Loucy (cell line): ENCODE results near the gene SCN11A.

Experiments used
- H2AFZ ChIP-seq: fragments of 200-600 bp; sonication (generic); 2 replicates; pipeline ENCODE4 v1.6.0; 2016; ENCODE audit warnings: antibody characterized with exemption, mild to moderate bottlenecking, low read length, moderate library complexity
- H3F3A ChIP-seq: fragments of 200-600 bp; 2 replicates; pipeline ENCODE4 v1.6.0; 2016; ENCODE audit warnings: antibody characterized with exemption, low read depth, mild to moderate bottlenecking
- H3K27me3 ChIP-seq: fragments of 200-600 bp; sonication (generic); 2 replicates; pipeline ENCODE4 v1.6.1; 2014; ENCODE audit warnings: low read length, mild to moderate bottlenecking; ENCODE audit not compliant: insufficient read depth, poor library complexity, severe bottlenecking
- H3K36me3 ChIP-seq: fragments of 200-600 bp; sonication (generic); 2 replicates; pipeline ENCODE4 v1.6.1; 2016; ENCODE audit warnings: low read length; ENCODE audit not compliant: insufficient read depth
- H3K4me1 ChIP-seq: fragments of 200-600 bp; sonication (generic); 2 replicates; pipeline ENCODE4 v1.5.1; 2014; ENCODE audit warnings: low read length, mild to moderate bottlenecking; ENCODE audit not compliant: insufficient read depth, poor library complexity, severe bottlenecking
- H3K4me2 ChIP-seq: fragments of 200-600 bp; sonication (generic); 2 replicates; pipeline ENCODE4 v1.6.0; 2014; ENCODE audit warnings: antibody characterized with exemption, low read length, low read depth, mild to moderate bottlenecking; ENCODE audit not compliant: poor library complexity, severe bottlenecking
- H3K4me3 ChIP-seq: fragments of 200-600 bp; sonication (generic); 2 replicates; pipeline ENCODE4 v1.5.1; 2014; ENCODE audit warnings: low read length, mild to moderate bottlenecking, mixed read lengths; ENCODE audit not compliant: poor library complexity, severe bottlenecking
- H3K79me2 ChIP-seq: fragments of 200-600 bp; sonication (generic); 2 replicates; pipeline ENCODE4 v1.6.1; 2014; ENCODE audit warnings: low read length; ENCODE audit not compliant: insufficient read depth
- H3K9ac ChIP-seq: fragments of 200-600 bp; sonication (generic); 2 replicates; pipeline ENCODE4 v1.6.0; 2014; ENCODE audit warnings: mild to moderate bottlenecking, low read depth, low read length, moderate library complexity; ENCODE audit not compliant: poor library complexity, severe bottlenecking
- H3K9me2 ChIP-seq: fragments of 200-600 bp; sonication (generic); replicated peaks from 2 replicates; pipeline ENCODE4 v1.6.1; 2016; ENCODE audit warnings: low read depth, low read length, mixed read lengths
- H3K9me3 ChIP-seq: fragments of 200-600 bp; sonication (generic); 2 replicates; pipeline ENCODE4 v1.6.1; 2014; ENCODE audit warnings: mild to moderate bottlenecking, antibody characterized with exemption, low read length, low read depth; ENCODE audit not compliant: insufficient read depth
- H4K20me1 ChIP-seq: fragments of 200-600 bp; sonication (generic); 2 replicates; pipeline ENCODE4 v1.6.0; 2014; ENCODE audit warnings: antibody characterized with exemption, low read length, mild to moderate bottlenecking; ENCODE audit not compliant: insufficient read depth, poor library complexity, severe bottlenecking
- EZH2phosphoT487 ChIP-seq: fragments of 200-600 bp; IDR thresholded peaks from 2 replicates; pipeline ENCODE4 v1.6.1; 2018; ENCODE audit warnings: antibody characterized with exemption, mild to moderate bottlenecking, moderate library complexity, borderline replicate concordance
- TF ChIP-seq, protein P1 (sequence below): fragments of 200-600 bp; sonication (generic); conservative IDR thresholded peaks from 2 replicates; pipeline ENCODE4 v1.5.1; 2014; ENCODE audit warnings: mild to moderate bottlenecking, antibody characterized with exemption, low read length

SCN11A gene

DNA sequence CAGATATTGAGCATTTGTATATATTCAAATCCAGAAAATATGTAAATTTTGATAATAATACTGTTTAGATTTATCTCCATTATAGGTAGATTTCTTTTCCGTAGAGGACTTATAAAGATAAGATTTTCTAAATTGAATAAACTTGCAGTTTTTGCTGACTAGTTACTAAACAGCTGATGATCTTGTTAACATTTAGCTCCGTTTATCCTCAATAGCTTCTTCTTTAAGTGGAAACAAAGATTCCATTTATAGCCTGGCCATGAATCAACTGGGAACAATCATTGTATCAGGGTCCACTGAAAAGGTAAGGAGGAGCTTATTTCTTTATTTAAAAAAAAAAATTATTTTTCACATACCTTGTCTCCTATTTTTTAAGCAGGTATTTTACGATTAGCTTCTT, 16.8 kb upstream of the SCN11A start:
- Histone ChIP-seq H3K4me3 (no peak overlapping the region), H3K9ac (no peak overlapping the region), H3K9me2 (no peaks in the 10 kb centered on the region), H3K36me3 (peaks cover 83% of the 10 kb centered on the region), H2AFZ (no peak overlapping the region), H3F3A (no peaks in the 10 kb centered on the region), H3K4me1 (peaks cover 3% of the 10 kb centered on the region), H3K9me3 (no peaks in the 10 kb centered on the region), H3K79me2 (peaks cover 2% of the 10 kb centered on the region; the same call in 1 of the 2 replicates), H4K20me1 (peaks cover 5% of the 10 kb centered on the region), H3K4me2 (no peak overlapping the region), H3K27me3 (no peaks in the 10 kb centered on the region)
- no peak for TF ChIP-seq EZH2phosphoT487
- TF ChIP-seq, protein P1, sequence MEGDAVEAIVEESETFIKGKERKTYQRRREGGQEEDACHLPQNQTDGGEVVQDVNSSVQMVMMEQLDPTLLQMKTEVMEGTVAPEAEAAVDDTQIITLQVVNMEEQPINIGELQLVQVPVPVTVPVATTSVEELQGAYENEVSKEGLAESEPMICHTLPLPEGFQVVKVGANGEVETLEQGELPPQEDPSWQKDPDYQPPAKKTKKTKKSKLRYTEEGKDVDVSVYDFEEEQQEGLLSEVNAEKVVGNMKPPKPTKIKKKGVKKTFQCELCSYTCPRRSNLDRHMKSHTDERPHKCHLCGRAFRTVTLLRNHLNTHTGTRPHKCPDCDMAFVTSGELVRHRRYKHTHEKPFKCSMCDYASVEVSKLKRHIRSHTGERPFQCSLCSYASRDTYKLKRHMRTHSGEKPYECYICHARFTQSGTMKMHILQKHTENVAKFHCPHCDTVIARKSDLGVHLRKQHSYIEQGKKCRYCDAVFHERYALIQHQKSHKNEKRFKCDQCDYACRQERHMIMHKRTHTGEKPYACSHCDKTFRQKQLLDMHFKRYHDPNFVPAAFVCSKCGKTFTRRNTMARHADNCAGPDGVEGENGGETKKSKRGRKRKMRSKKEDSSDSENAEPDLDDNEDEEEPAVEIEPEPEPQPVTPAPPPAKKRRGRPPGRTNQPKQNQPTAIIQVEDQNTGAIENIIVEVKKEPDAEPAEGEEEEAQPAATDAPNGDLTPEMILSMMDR: no peak

DNA sequence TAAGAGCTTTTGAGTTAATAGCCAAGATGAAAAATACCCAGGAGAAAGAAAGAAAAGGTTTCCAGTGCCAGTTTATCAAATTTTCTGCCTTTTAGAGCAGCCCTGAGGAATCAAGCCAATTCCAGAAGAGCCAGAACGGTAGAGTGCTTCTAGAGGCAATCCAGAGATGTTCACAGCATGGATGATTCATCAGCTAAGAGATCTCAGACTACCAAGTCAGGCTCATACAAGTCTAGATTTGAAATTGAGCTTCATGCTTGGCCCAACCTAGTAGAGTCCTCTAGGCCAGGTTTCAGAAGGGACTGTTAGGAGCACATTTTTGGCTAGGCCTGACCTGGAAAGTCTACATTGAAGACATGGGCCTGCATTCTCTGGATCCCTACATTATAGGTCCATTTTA, 15.5 kb upstream of the SCN11A start:
- Histone ChIP-seq H3F3A (no peaks in the 10 kb centered on the region), H3K79me2 (peaks cover 13% of the 10 kb centered on the region; the same call in 1 of the 2 replicates), H2AFZ (no peak overlapping the region), H3K4me3 (no peak overlapping the region), H3K9me2 (no peaks in the 10 kb centered on the region), H3K9ac (no peak overlapping the region), H3K27me3 (no peaks in the 10 kb centered on the region), H3K4me2 (no peak overlapping the region), H4K20me1 (peaks cover 5% of the 10 kb centered on the region), H3K36me3 (peaks cover 71% of the 10 kb centered on the region), H3K4me1 (peaks cover 11% of the 10 kb centered on the region), H3K9me3 (no peaks in the 10 kb centered on the region)
- TF ChIP-seq, protein P1: no peak

DNA sequence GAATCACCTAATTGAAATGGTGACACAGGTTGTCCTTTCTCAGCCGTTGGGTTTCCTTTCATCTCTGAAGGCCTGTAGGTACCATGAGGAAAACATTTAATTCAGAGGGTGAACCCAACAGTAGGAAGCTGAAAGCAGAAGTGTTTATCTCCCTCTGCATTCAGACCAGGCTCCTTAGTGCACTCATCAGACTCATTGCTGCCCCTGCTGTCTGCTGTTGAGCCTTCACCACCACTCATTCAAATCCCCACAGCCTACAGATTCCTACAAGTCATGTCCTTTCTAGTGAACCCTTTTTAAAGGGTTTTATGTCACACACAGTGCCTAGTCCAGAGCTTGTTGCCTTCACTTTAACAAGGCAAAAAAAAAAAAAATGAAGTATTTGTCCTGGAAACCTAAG, 13.5 kb upstream of the SCN11A start:
- peaks cover 15% of the 10 kb centered on the region for H3K4me1 ChIP-seq
- H2AFZ ChIP-seq: no peak overlapping the region
- TF ChIP-seq EZH2phosphoT487: no peak
- TF ChIP-seq, protein P1: peak; percentile 70
- no peak overlapping the region for H3K9ac ChIP-seq
- no peaks in the 10 kb centered on the region for H3K9me2 ChIP-seq
- no peaks in the 10 kb centered on the region for H3F3A ChIP-seq
- no peak overlapping the region for H3K4me3 ChIP-seq
- peaks cover 5% of the 10 kb centered on the region for H4K20me1 ChIP-seq
- no peaks in the 10 kb centered on the region for H3K9me3 ChIP-seq
- peaks cover 23% of the 10 kb centered on the region for H3K79me2 ChIP-seq
- H3K27me3 ChIP-seq: no peaks in the 10 kb centered on the region
- H3K4me2 ChIP-seq: no peak overlapping the region
- H3K36me3 ChIP-seq: peaks cover 53% of the 10 kb centered on the region
